ENCODE measurements around the gene GGN. TPM values are rescaled to one million over a fixed set of nuclear protein-coding genes. Genes with fewer than 3 reads are reported as not detected.
A peak's percentile ranks its signal among the peaks of the same experiment; 100 is the strongest.

Gene GGN
- polyA plus RNA-seq, 3 donors: 0.31 to 0.56 (median 0.50) TPM

DNA sequence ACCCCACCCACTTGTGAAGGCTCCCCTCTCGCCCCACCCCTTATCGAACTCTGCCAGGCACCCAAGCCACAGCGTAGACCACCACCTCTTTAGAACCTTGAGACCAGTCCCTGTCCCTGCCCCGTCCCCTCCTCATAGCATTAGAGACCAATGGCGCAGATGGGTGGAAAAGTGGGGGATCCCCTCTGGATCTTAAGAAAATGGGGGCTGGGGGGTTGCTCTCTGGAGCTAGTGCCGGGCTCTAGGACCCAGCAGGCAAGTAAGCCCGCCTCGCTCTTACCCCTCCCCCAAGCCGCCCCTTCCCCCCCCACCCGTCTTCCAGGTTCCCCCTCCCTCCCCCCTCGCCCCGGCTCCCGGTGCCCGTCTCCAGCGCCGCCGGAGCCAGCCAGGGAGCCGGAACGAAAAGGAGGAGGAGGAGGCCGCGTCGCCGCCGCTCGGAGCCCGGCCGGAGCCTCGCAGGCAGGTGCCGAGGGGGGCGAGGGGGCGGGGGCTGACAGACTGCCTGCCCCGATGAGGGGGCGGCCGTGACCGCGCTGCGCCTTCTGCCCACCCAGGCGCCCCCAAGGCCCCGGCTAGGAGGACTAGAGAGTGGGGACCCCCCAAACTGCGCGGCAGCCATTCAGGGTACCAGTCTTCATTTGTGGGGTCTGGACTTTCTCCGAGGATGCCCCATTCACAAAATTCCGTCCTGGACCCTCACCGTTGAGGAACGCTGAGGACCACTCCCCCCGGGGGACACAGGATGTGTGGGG, 691 bp upstream of the GGN start, which contains the start of gene SPRED3:
Gene SPRED3 (plus strand): TSS at position 349 of the 752 bp plus-strand sequence. CDS start 1,606 bp downstream, outside the sequence.
- DNase-seq (ENCODE audit: low read depth in 3 of 3, low spot score in 2 of 3): no peak

DNA sequence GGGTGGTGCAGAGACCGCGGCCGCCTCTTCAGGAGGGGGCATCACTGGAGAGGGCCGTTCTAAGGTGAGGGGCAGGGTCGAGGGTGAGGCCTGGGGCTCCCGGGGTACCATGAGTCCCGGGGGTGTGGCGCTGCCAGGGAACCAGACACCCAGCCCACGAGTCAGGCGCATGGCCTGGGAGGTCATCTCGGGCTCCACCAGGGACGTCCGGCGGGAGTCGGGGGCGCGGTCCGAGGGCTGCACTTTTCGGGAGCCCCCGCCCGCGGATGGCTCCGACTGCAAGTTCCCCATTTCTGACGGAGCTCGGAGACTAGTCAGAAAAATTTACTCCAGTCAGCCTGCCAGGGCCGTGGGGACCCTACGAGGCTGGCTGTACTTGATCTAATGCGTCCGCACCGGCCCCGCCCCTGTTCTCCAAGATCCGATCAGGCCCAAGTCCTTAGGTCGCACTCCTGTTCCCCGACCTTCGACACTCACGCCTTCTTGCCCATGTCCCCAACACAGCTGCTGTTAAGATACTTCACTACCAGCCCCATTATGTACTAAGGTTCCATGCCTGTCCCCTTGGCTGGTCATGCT, 774 bp downstream of the GGN start:
- DNase-seq (ENCODE audit: low read depth in 3 of 3, low spot score in 2 of 3): no peak

DNA sequence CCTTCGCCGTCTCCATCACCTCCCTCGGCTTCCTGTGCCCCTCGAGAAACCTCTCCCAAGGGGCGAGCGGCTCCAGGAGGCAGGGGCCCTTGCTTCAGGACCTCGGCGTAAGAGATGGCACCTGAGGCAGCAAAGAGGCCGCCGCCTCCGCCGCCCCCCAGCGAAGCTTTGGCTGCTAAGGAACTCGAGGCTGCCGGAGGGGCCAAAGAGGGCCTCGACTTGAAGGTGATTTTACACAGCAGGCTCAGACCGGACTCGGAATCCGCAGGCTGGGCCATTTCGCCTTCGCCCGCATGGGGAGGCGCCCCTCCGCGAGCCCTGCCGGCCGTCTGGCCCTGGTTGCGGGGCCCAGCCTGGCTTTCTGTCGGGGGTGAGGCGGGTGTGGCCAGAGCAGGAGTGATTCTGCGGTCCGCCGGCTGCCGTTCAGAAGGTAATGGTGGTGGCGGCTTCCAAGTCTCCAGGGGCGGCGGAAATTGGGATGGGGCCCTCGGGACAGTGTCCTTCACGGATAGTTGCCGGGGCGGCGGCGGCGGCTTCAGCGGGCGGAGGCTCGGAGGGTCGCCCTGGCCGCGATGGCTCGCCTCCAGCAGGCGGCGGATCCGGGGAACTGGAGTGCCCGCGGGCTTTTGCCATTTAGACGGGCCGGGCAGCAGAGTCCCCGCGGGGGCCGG, 1.4 kb downstream of the GGN start:
- no peak for DNase-seq (ENCODE audit: low read depth in 3 of 3, low spot score in 2 of 3)

DNA sequence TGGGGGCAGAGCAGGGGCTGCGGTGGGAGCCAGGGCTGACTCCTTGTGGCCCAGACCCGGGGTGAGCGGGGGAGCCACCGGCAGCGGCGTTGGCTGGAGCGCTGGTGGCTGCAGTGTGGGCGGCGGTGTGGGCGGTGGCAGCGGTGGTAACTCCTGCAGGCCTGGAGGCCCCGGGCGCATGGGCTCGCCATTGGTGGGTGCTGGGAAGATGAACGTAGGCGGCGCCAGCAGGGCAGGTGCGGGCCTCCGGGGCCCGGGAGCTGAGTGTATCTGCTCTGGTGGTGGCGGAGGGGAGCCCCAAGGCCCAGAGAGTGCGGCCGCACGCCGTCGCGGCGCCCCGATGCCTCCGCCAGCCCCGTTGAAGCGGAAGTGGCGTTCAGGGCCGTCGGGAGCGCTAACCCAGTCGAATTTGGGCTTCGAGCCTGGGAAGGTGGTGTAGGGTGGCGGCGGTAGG, 2.0 kb downstream of the GGN start:
- no peak for DNase-seq (ENCODE audit: low read depth in 3 of 3, low spot score in 2 of 3)

DNA sequence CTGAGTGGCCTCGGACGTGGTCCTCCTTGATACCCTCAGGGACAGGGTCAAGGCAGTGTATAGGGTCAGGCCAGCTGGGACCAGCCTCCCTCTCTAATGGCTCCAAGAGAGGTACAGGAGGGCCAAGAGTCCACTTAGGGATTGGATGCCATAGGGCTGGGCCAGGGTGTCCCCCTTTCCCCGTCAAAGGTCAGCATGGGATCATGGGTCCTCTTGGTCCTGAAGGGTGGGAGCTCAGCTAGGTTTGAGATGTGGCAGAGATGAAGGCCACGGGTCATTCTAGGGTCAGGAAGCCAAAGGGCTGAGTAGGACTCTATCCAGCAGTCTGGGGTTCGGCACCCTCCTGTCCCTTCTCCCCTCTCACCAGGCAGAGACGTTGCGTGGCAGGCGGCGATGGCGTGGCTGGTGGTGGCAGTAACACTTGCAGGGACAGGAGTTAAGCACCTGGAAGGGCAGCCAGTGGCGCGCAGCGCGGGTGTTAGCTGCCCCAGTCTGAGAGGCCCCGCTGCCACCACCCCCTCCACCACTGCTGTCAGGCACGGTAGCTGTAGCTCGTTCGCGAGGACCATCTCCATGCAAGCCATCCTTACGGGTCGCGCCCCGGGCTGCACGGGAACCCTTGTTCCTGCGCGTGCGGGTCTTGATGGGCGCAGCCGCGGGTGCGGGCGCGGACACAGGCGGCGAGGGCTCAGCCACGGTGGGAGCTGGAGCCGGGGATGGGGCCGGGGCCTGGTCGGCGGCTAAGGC, 2.6 kb downstream of the GGN start:
- DNase-seq (ENCODE audit: low read depth in 3 of 3, low spot score in 2 of 3): no peak

DNA sequence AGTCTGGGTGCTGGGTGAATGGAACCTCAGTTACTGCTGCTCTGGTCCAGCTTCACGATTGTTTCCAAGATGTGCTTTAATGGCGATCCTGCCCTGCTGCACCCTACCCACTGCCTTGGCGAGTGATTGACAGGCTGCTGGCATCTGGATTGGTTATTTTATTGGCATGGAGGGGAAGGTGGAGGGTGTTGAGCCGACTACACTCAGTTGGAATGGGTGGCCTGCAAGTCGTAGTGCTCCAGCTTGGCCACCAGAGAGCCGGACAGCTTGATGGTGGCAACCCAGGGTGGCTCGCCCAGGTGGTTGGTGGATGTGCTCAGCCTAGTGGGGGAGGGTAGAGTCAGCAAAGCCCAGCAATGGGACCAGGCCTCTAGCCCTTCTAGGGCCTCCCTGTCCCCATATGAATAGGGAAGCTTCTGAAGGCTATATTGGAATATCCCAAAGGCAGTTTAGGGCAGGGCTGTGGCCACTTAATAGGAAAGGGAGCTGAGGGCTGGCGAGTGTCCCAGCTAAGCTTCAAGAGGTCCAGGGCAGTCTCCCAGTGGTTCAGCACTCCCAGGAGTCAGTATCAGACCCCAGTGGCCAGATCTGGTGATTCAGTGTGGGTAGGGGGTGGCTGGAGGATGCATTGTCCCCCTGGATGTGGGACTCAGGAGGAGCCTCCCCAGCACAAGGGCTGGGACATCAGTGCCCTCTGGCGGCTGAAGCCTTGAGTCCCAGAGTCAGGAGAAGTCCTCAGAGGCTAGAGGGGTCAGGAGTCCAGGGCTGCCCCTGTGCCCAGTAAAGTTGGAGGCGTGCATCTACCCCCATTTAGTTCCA, 3.4 kb downstream of the GGN start:
- DNase-seq (ENCODE audit: low read depth in 3 of 3, low spot score in 2 of 3): no peak

DNA sequence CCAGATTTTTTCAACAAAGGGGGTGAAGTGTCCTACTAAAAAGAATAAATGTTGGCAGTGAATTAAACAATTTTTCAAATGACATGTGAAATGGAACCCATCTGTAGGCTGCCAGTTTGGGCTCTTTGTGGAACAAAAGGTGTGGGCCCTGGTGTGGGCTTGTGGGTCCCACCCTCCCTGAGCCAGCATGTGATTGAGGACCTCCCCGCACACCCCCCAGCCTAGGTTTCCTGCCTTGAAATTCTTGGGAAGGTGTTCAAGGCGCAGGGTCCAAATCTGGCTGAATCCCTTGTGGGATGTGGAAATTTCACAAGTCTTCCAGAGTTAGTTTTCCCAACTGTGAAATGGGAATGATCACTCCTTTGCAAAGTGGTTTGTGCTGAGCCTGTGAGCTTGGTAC, 4.1 kb downstream of the GGN start:
- DNase-seq (ENCODE audit: low read depth in 3 of 3, low spot score in 2 of 3): no peak

DNA sequence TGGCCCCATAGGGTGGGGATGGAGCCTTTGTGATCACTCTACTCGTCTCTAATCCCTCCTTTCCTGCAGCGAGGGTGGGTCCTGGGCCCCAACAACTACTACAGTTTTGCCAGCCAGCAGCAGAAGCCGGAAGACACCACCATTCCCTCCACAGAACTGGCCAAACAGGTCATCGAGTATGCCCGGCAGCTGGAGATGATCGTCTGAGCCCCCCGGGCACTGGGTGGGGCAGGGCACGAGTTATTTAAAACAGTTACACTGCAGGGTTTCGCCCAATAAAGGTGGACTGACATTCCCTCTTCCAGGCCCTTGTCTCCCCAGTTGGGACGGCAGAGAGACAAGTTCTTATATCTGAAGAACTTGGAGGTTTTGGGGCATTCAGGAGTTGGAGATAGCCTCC, 4.7 kb downstream of the GGN start:
- DNase-seq (ENCODE audit: low read depth in 3 of 3, low spot score in 2 of 3): no peak

DNA sequence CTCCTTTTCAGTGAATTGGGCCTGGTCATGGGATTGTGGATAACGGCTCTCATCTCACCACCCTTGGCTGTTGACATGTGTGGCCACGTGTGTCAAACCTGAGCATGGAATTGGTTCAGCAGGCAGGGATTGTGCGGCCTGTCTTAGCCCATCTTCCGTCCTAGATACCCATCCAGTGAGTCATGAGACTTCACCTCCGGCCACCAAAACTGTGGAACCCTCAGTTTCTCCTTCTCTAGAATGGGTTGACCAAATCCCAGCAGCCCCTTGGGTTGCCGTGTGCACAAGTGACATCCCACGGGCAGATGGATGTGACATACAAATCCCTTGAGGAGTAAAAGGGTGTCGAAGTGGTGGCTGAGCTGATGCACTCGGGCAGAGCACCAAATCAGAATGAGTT, 6.7 kb downstream of the GGN start:
- no peak for DNase-seq (ENCODE audit: low read depth in 3 of 3, low spot score in 2 of 3)

DNA sequence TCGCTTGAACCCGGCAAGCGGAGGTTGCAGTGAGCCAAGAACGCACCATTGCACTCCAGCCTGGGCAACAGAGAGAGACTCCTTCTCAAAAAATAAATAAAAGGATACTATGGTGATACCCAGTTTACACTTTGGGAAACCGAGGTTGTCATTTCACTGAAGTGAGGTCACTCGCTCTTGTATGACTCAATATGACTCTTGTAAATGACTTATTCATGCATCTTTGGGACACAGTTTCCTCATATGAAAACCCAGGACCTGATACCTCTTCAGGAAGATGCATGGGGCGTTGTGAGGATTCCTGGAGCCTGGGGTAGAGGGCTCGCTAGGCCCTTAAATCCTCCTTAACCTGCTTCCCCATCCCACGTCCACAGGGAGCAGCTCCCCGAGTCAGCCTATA, 9.0 kb downstream of the GGN start:
- DNase-seq (ENCODE audit: low read depth in 3 of 3, low spot score in 2 of 3): no peak

DNA sequence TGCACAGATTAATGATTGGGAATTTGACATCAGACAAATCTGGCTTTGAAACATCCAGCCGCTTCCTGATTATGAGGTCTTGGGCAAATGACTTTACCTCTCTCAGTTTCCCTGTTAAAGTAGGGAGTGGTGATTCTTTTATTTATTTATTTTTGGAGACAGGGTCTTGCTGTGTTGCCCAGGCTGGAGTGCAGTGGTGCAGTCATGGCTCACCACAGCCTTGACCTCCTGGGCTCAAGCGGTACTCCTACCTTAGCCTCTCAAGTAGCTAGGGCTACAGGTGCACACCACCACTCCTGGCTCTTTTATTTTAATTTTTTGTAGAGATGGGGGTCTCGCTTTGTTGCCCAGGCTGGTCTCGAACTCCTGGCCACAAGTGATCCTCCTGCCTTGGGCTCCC, 10.8 kb downstream of the GGN start:
- no peak for DNase-seq (ENCODE audit: low read depth in 3 of 3, low spot score in 2 of 3)

DNA sequence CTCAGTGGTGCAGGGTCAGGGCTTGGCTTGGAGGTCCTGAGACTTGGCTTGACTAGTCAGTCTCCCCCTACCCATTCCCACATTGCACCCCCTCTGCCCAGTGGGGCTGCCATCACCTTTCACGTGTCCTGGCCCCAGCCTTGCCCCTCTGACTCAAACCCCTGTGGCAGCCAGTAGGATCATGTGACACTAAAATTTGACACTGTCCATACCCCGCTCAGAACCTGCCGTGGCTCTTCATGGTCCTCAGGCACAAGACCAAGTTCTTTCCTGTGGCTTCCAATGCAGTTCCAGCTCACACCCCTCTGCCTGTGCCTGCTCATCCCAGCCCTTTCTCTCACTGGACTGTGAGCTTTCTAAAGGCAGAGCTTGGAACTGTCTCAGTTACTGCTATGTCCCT, 11.3 kb downstream of the GGN start:
- no peak for DNase-seq (ENCODE audit: low read depth in 3 of 3, low spot score in 2 of 3)

DNA sequence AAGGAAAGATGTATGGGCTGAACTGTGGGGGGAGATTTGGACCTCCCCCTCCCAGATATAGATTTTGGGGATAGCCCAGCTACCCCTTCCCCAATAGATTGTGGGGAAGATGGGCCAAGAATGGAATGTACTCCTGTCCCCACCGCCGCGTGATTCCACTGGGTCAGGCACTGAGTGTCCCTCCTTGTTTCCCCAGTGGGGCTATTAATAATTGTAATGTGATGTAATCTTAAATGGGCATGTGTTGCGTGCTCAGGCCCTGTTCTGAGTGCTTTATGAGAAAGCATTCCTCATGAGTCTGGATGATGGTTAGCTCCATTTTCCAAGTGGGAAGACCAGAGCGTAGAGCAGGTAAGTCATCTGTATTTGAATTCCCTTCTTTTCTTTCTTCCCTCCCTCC, 12.1 kb downstream of the GGN start:
- no peak for DNase-seq (ENCODE audit: low read depth in 3 of 3, low spot score in 2 of 3)

DNA sequence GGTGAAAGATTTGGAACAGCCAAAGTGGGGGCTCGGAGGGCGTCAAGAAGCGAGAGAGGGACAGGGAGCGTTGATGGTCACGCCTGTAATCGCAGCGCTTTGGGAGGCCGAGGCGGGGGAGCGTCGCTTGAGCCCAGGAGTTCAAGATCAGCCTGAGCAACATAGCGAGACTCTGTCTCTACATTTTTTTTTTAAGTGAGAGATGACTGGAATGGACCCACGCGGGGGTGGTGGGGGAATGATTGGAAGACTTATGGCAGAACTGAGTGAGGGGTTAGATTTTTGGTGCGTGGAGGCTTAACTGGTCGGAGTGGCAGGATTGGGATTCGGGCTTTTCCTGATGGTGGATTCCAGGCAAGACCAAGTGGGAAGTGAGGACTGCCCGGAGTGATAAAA, 12.7 kb downstream of the GGN start:
- no peak for DNase-seq (ENCODE audit: low read depth in 3 of 3, low spot score in 2 of 3)

DNA sequence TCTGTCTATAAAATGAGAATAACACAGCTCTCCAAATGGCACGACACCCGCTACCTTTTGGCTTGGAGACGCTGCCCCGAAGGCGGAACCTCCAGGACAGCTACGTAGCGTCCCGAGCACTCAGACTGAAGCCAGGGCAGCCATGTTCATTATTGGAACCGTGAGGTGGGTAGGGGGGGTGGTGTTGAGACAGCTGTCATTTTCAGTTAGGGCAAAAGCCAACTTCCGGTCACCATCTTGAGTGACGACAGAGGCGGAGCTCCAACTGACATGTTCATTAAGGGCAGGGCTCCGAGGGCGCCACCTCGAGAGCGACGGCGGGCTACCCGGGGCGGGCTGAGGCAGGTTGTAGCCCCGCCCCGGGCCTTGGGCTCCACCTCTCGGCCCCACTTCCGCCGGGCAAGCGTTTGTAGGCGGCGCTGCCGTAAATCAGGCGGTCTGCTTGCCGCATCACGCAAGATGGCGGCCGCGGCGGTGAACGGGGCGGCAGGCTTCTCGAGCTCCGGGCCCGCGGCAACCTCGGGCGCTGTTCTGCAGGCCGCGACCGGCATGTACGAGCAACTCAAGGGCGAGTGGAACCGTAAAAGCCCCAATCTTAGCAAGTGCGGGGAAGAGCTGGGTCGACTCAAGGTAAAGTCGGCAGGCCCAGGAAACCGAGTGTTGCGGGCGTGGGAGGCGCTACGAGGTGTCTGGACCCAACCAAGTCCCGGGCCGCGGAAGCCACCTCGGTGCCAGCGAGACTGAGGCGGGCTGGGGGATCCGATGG, 13.3 kb downstream of the GGN start, which contains the start of gene PSMD8:
Gene PSMD8 (plus strand): TSS at position 240 of the 766 bp plus-strand sequence. CDS start 31 bp downstream, at position 271.
- peak; percentile 97 to 99 (median 98) for DNase-seq (ENCODE audit: low read depth in 3 of 3, low spot score in 2 of 3)

DNA sequence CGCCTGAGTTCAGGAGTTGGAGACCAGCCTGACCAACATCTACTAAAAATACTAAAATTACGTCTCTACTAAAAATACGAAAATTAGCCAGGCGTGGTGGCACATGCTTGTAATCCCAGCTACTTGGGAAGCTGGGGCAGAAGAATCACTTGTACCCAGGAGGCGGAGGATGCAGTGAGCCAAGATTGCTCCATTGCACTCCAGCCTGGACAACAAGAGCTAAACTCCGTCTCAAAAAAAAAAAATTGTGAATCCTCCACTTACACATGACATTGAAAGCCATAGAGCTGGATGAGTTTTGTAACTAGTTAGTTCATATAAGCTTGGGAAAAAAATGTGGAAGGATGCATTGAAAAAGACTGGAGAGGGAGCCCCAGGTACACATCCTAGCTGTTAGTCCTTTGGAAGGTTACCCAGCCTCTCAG, 13.9 kb downstream of the GGN start:
- no peak for DNase-seq (ENCODE audit: low read depth in 3 of 3, low spot score in 2 of 3)

DNA sequence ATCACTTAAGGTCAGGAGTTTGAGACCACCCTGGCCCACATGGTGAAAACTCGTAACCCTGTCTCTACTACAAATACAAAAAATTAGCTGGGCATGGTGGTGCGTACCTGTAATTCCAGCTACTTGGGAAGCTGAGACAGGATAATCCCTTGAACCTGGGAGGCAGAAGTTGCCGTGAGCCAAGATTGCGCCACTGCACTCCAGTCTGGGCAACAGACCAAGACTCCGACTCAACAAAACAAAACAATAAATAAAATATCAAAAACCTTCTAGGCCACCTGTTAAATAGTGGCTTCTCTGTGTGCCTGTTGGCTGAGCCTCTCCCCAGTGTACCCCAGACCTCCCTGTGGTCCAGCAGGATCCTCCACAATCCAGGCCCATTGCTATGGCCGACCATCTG, 16.8 kb downstream of the GGN start:
- no peak for DNase-seq (ENCODE audit: low read depth in 3 of 3, low spot score in 2 of 3)

DNA sequence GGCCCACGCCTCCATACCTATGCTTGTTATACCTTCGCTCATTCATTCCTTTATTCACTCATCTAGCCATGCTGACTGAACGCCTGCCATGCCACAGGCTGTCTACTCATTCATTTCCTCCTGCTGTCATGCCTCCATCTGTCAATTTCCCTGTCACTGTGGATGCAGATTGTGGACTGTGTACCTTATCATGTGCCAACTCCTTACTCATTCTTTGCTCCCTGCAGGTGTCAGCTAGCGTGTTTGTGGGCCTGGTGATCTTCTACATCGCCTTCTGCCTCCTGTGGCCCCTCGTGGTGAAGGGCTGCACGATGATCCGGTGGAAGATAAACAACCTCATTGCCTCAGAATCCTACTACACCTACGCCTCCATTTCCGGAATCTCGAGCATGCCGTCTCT, 17.5 kb downstream of the GGN start:
- no peak for DNase-seq (ENCODE audit: low read depth in 3 of 3, low spot score in 2 of 3)

DNA sequence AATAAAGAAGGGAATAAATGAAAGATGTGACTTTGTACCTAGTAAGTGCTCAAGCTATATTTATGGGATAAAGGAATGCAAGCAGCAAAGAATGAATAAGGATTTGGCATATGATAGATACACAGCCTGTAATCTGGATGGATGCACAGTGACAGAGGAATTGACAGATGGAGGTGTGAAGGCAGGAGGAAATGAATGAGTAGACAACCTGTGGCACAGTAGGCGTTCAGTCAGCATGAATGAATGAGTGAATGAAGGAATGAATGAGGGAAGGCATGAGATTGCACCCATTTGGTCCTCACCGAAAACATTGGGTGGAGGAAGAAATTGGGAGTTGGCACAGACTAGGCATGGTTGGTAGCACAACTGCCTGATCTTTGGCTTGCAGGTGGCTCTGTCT, 18.2 kb downstream of the GGN start:
- no peak for DNase-seq (ENCODE audit: low read depth in 3 of 3, low spot score in 2 of 3)

All from right renal cortex interstitium (tissue), 3 donors.